Activated CD4-positive, alpha-beta T cell treated with anti-CD3 and anti-CD28 coated beads for 1 hour (primary cell): ENCODE measurements around the gene IDE.
"Not testable (repeated sequence)": the region's sequence is repeated elsewhere in the genome, so short reads cannot be mapped to it uniquely, and the experiment has no call there.

Experiments used
- DNase-seq: peaks from one replicate; pipeline ENCODE4 v3.0.0-alpha.2; 2020

Gene IDE

GRCh38 chr10:92413011-92413410 is 160.9 kb downstream of the IDE start:
- DNase-seq: no peak

GRCh38 chr10:92411406-92411805 is 162.5 kb downstream of the IDE start:
- no peak for DNase-seq

- no peak for DNase-seq
These were observed 163.4 kb downstream of the IDE start for GRCh38 chr10:92410501-92410900.

- no peak for DNase-seq
These were observed 165.9 kb downstream of the IDE start for GRCh38 chr10:92408017-92408361.

- no peak for DNase-seq
These were observed 166.4 kb downstream of the IDE start for GRCh38 chr10:92407305-92408016.

GRCh38 chr10:92405419-92405924 is 168.4 kb downstream of the IDE start:
- DNase-seq: no peak

- DNase-seq: no peak
These were observed 169.1 kb downstream of the IDE start for GRCh38 chr10:92404612-92405418.

- not testable (repeated sequence) for DNase-seq
These were observed 171.7 kb downstream of the IDE start for GRCh38 chr10:92402234-92402633.
